NCI-H460 (cell line): Measurements from ENCODE around the gene CCDC110. TPM values are rescaled to one million over a fixed set of nuclear protein-coding genes. Genes with fewer than 3 reads are reported as not detected.

Experiments used
- small RNA-seq, 2 experiments: library from RNA; depleted of rRNA; stranded (forward); fragments of <200 nt; gene quantifications; one replicate each; pipeline ENCODE3, GENCODE V24; 2014
- total RNA-seq: library from RNA; depleted of rRNA; stranded (reverse); fragments of >200 nt; shearing (Covaris generic); gene quantifications from 2 replicates; pipeline ENCODE4 v1.2.3, GENCODE V29; 2014; rRNA removed

The CCDC110 gene
- total RNA-seq, 1 experiment from 2014 or later = 0.12 TPM

Small RNA genes lying within 50 kb of the gene (small RNA-seq; reads per million reads assigned to genes)
- 0 reads per million in 2 experiments for gene RF00019

Other genes with a start within 250 kb of the CCDC110 start
- 0.27 and 0.38 TPM in 2 replicates for gene LRP2BP, start 75.8 kb downstream of the CCDC110 start, total RNA-seq
- gene ANKRD37, start 74.9 kb downstream of the CCDC110 start, total RNA-seq = 6.0 and 7.0 TPM in 2 replicates
- 27.7 and 29.9 TPM in 2 replicates for gene UFSP2, start 45.8 kb downstream of the CCDC110 start, total RNA-seq
- gene PDLIM3, start 63.8 kb upstream of the CCDC110 start, total RNA-seq = 7.8 and 10.9 TPM in 2 replicates